ENCODE results near the gene MED16.

DNA sequence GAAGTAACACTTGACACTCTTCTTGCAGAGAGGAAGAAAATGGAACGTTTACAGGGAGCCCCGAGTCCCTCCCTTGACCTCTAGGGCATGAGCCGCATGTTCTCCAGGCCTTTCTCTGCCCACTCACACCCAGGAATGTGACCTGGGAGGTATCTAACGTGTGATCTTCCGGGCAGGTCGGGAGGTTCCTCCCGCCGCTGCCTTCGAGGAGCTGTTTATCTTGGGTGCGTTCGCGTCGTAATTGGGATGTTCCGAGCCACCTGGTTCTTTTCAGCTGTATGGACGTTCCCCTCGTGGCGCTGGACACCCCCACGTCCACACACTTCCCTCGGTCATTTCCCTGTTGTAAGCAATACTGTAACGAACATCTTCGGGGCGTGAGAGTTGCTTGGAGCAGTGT is 46.5 kb upstream of the MED16 start:
- TF ChIP-seq CTCF (IDR thresholded peaks at IDR 0.05; ENCODE audit: insufficient read depth, low read length, poor library complexity, severe bottlenecking) = no peak
- no peak for TF ChIP-seq EZH2phosphoT487 (conservative IDR thresholded peaks at IDR 0.05; ENCODE audit: low read length)
